Ectodermal cell (in vitro differentiated cells): ENCODE data around the gene C14orf39.
"Not testable (repeated sequence)": the region's sequence is repeated elsewhere in the genome, so short reads cannot be mapped to it uniquely, and the experiment has no call there.

Experiments
- H3K27ac ChIP-seq: 2 replicates; pipeline ENCODE4 v1.7.0; 2013; ENCODE audit warnings: mild to moderate bottlenecking, low read depth, low read length; ENCODE audit not compliant: insufficient read depth, poor library complexity, severe bottlenecking
- H3K27me3 ChIP-seq: 2 replicates; pipeline ENCODE4 v1.7.0; 2013; ENCODE audit warnings: mild to moderate bottlenecking, low read length; ENCODE audit not compliant: insufficient read depth, control insufficient read depth, poor library complexity, severe bottlenecking
- H3K36me3 ChIP-seq: one replicate; pipeline ENCODE4 v1.7.0; 2013; ENCODE audit warnings: low read length; ENCODE audit not compliant: control insufficient read depth, insufficient read depth
- H3K4me1 ChIP-seq: one replicate; pipeline ENCODE4 v1.7.0; 2013; ENCODE audit warnings: low read length; ENCODE audit not compliant: control insufficient read depth, insufficient read depth
- H3K4me3 ChIP-seq: 2 replicates; pipeline ENCODE4 v1.7.0; 2013; ENCODE audit warnings: low read depth, low read length, control low read depth; ENCODE audit not compliant: insufficient read depth
- H3K9me3 ChIP-seq: 2 replicates; pipeline ENCODE4 v1.7.0; 2013; ENCODE audit warnings: mild to moderate bottlenecking, low read length, moderate library complexity; ENCODE audit not compliant: control insufficient read depth
- WGBS, 2 experiments: methylation state at CpG; one replicate each; pipeline ENCODE4 v1.1.7; 2013; ENCODE audit warnings: missing lambda C conversion rate in 2 of 2; 5-methylcytosine and 5-hydroxymethylcytosine counted together

The C14orf39 gene

GRCh38 chr14:60495946-60496345 lies 10.1 kb upstream of the C14orf39 start:
- Histone ChIP-seq H3K4me3 (no peak overlapping the region), H3K36me3 (no peaks in the 10 kb centered on the region), H3K27ac (no peak overlapping the region), H3K9me3 (no peaks in the 10 kb centered on the region), H3K27me3 (peaks cover 10% of the 10 kb centered on the region), H3K4me1 (no peaks in the 10 kb centered on the region)
- WGBS, 2 experiments: 78 to 79% methylated on average over 1 of the region's 1 CpG

- Histone ChIP-seq H3K4me3 (no peak overlapping the region), H3K36me3 (no peaks in the 10 kb centered on the region), H3K27me3 (peaks cover 48% of the 10 kb centered on the region), H3K27ac (no peak overlapping the region), H3K4me1 (no peaks in the 10 kb centered on the region), H3K9me3 (no peaks in the 10 kb centered on the region)
- 90 to 91% methylated on average over 3 of the region's 3 CpGs for WGBS, 2 experiments
These were observed 4.4 kb upstream of the C14orf39 start for GRCh38 chr14:60490270-60490669.

- Histone ChIP-seq H3K27ac (no peak overlapping the region), H3K27me3 (peaks cover 59% of the 10 kb centered on the region), H3K4me3 (no peak overlapping the region), H3K36me3 (no peaks in the 10 kb centered on the region), H3K4me1 (no peaks in the 10 kb centered on the region), H3K9me3 (no peaks in the 10 kb centered on the region)
These were observed 2.3 kb upstream of the C14orf39 start for GRCh38 chr14:60488175-60488574.

- H3K9me3 ChIP-seq: no peaks in the 10 kb centered on the region
- no peak overlapping the region for H3K27ac ChIP-seq
- peaks cover 59% of the 10 kb centered on the region for H3K27me3 ChIP-seq
- H3K4me1 ChIP-seq: no peaks in the 10 kb centered on the region
- 49 to 61% methylated on average over 2 of the region's 2 CpGs for WGBS, 2 experiments
- H3K36me3 ChIP-seq: no peaks in the 10 kb centered on the region
- no peak overlapping the region for H3K4me3 ChIP-seq
These were observed 1.3 kb upstream of the C14orf39 start for GRCh38 chr14:60487211-60487610.

- Histone ChIP-seq H3K36me3 (no peaks in the 10 kb centered on the region), H3K27ac (no peak overlapping the region), H3K27me3 (peaks cover 58% of the 10 kb centered on the region), H3K4me3 (peak overlapping the region; percentile 49), H3K9me3 (no peaks in the 10 kb centered on the region), H3K4me1 (no peaks in the 10 kb centered on the region)
- 7 to 8% methylated on average over 25 of the region's 25 CpGs for WGBS, 2 experiments
These were observed 736 bp downstream of the C14orf39 start for GRCh38 chr14:60485057-60485597.

- WGBS, 2 experiments: 88% methylated on average over 1 of the region's 1 CpG; no CpG with 5 or more reads in 1 of the 2 experiments
- Histone ChIP-seq H3K4me3 (no peak overlapping the region), H3K27ac (no peak overlapping the region), H3K9me3 (no peaks in the 10 kb centered on the region), H3K4me1 (no peaks in the 10 kb centered on the region), H3K36me3 (no peaks in the 10 kb centered on the region), H3K27me3 (peaks cover 36% of the 10 kb centered on the region)
These were observed 3.1 kb downstream of the C14orf39 start for GRCh38 chr14:60482743-60483142.

- H3K27me3 ChIP-seq: peaks cover 11% of the 10 kb centered on the region
- 89 to 92% methylated on average over 7 of the region's 7 CpGs for WGBS, 2 experiments
- H3K4me1 ChIP-seq: not testable (repeated sequence)
These were observed 5.6 kb downstream of the C14orf39 start for GRCh38 chr14:60480248-60480647.

GRCh38 chr14:60455875-60456274 lies 30.0 kb downstream of the C14orf39 start:
- Histone ChIP-seq H3K9me3 (no peaks in the 10 kb centered on the region), H3K36me3 (no peaks in the 10 kb centered on the region), H3K4me1 (no peaks in the 10 kb centered on the region), H3K27ac (no peak overlapping the region), H3K4me3 (no peak overlapping the region), H3K27me3 (peaks cover 5% of the 10 kb centered on the region)
- 84 to 85% methylated on average over 4 of the region's 4 CpGs for WGBS, 2 experiments

More at GRCh38 chr14:60480248-60480647, 5.6 kb downstream of the C14orf39 start:
- not testable (repeated sequence) for H3K4me3 ChIP-seq, H3K27ac ChIP-seq, H3K9me3 ChIP-seq, H3K36me3 ChIP-seq

GRCh38 chr14:60430276-60430675 lies 55.6 kb downstream of the C14orf39 start:
- Histone ChIP-seq H3K27me3 (no peaks in the 10 kb centered on the region), H3K36me3 (no peaks in the 10 kb centered on the region), H3K27ac (no peak overlapping the region), H3K4me1 (no peaks in the 10 kb centered on the region), H3K4me3 (no peak overlapping the region), H3K9me3 (no peaks in the 10 kb centered on the region)
- WGBS, 2 experiments: 84 to 94% methylated on average over 2 of the region's 2 CpGs

GRCh38 chr14:60420050-60420449 lies 65.8 kb downstream of the C14orf39 start:
- Histone ChIP-seq H3K4me1 (no peaks in the 10 kb centered on the region), H3K36me3 (no peaks in the 10 kb centered on the region), H3K4me3 (no peak overlapping the region), H3K27me3 (no peaks in the 10 kb centered on the region), H3K27ac (no peak overlapping the region), H3K9me3 (no peaks in the 10 kb centered on the region)
- WGBS, 2 experiments: 74 to 79% methylated on average over 5 of the region's 5 CpGs

- not testable (repeated sequence) for H3K36me3 ChIP-seq, H3K4me1 ChIP-seq, H3K27me3 ChIP-seq, H3K9me3 ChIP-seq, H3K27ac ChIP-seq, H3K4me3 ChIP-seq
- WGBS, 2 experiments: 97% methylated on average over 22 of the region's 22 CpGs
These were observed 88.3 kb downstream of the C14orf39 start for GRCh38 chr14:60397550-60397949.
